Activated CD4-positive, alpha-beta T cell treated with anti-CD3 and anti-CD28 coated beads for 36 hours (primary cell): ENCODE measurements around the gene POU3F1. TPM values are rescaled to one million over a fixed set of nuclear protein-coding genes. Genes with fewer than 3 reads are reported as not detected.

ENCODE experiments used
- ATAC-seq: fragments of 200-7000 bp; cut with Tn5 transposase; one replicate; pipeline ENCODE4 v1.10.0; 2021; ENCODE audit warnings: mild to moderate bottlenecking, moderate library complexity
- CTCF ChIA-PET: fragments of 350-600 bp; sonication (Branson Sonifier 250); formaldehyde crosslinking; loops from one replicate; lab custom pipeline; 2021; ENCODE audit warnings: antibody characterized with exemption; lab: Charles Lee
- POLR2A ChIA-PET: fragments of 350-600 bp; sonication (Branson Sonifier 250); formaldehyde crosslinking; loops from one replicate; lab custom pipeline; 2021; ENCODE audit warnings: antibody characterized with exemption, inconsistent platforms; lab: Charles Lee
- DNase-seq: peaks from one replicate; pipeline ENCODE4 v3.0.0-alpha.2; 2020
- H3K27ac Mint-ChIP-seq: one replicate; pipeline ENCODE4 v1.8.0; 2021; ENCODE audit warnings: mixed read lengths
- H3K27me3 Mint-ChIP-seq: one replicate; pipeline ENCODE4 v1.8.0; 2021; ENCODE audit warnings: mixed read lengths
- H3K36me3 Mint-ChIP-seq: one replicate; pipeline ENCODE4 v1.8.0; 2021; ENCODE audit warnings: low read depth, mixed read lengths
- H3K4me1 Mint-ChIP-seq: one replicate; pipeline ENCODE4 v1.8.0; 2021; ENCODE audit warnings: mixed read lengths
- H3K4me3 Mint-ChIP-seq: one replicate; pipeline ENCODE4 v1.8.0; 2021; ENCODE audit warnings: mild to moderate bottlenecking, moderate library complexity, mixed read lengths
- H3K9me3 Mint-ChIP-seq: one replicate; pipeline ENCODE4 v1.8.0; 2021; ENCODE audit warnings: low read depth, mixed read lengths
- intact Hi-C, 2 experiments: fragments of 100-400 bp; cut with DNase I in 1 of 2; cut with micrococcal nuclease in 1 of 2; formaldehyde crosslinking; loops; one replicate each; pipeline versions ENCODE4 v1.14.2 to v1.15.1; 2022 to 2024; cut with DNase I, micrococcal nuclease
- total RNA-seq, 2 experiments: library from RNA; stranded (reverse); gene quantifications; one replicate each; pipeline ENCODE4 v1.2.3, GENCODE V29; 2021

POU3F1 gene
- total RNA-seq, 2 experiments from 2014 or later, result 0.11 to 0.26 TPM

- DNase-seq (no peak), ATAC-seq (no peak)
- Mint-ChIP-seq H3K27ac (no peak overlapping the region), H3K9me3 (no peaks in the 10 kb centered on the region), H3K4me3 (no peak overlapping the region), H3K36me3 (no peaks in the 10 kb centered on the region), H3K27me3 (peaks cover 17% of the 10 kb centered on the region), H3K4me1 (no peaks in the 10 kb centered on the region)
- CTCF ChIA-PET, result interaction anchor here (0.7 to 0.8 kb wide), 2 partner anchors 14 to 262 kb away, joined by 3 read pairs; no protein-coding TSS in a partner anchor
- intact Hi-C loops, result no loop called here
- POLR2A ChIA-PET, result no interaction called here
These were observed 39.2 kb upstream of the POU3F1 start for GRCh38 chr1:38085666-38086330.

DNA sequence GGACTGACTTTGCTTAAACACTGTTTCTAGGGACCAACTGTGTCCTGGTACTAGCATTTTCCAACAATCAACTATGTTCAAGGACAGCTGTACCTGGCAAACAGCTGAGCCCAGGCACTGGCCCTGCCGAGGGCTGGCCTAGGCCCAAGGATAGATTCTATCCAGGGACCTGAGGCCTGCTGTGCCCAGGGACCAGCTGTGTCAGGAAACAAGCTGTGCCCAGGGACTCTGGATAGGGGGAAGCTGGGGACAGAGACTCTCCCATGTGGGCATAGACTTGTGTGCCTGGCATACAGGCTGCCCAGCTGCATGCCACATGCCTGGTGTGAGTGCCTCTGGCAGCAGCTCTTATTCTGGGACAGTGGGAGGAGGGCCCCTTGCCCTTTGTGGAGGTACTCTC is 38.1 kb upstream of the POU3F1 start:
- Mint-ChIP-seq H3K4me1 (no peaks in the 10 kb centered on the region), H3K27me3 (peaks cover 6% of the 10 kb centered on the region), H3K36me3 (no peaks in the 10 kb centered on the region), H3K4me3 (no peak overlapping the region), H3K27ac (no peak overlapping the region), H3K9me3 (no peaks in the 10 kb centered on the region)
- CTCF ChIA-PET, result interaction anchor here (0.8 kb wide), 1 partner anchor 13 kb away, joined by 3 read pairs; no protein-coding TSS in a partner anchor
- DNase-seq, result no peak
- POLR2A ChIA-PET, result no interaction called here
- ATAC-seq, result no peak
- intact Hi-C loops, result no loop called here

- H3K4me1 Mint-ChIP-seq, result no peaks in the 10 kb centered on the region
- H3K27me3 Mint-ChIP-seq, result peaks cover 4% of the 10 kb centered on the region
- ATAC-seq (no peak), DNase-seq (no peak)
- no peak overlapping the region for H3K27ac Mint-ChIP-seq
- H3K9me3 Mint-ChIP-seq, result no peaks in the 10 kb centered on the region
- ChIA-PET POLR2A (no interaction called here), CTCF (no interaction called here)
- no peaks in the 10 kb centered on the region for H3K36me3 Mint-ChIP-seq
- no peak overlapping the region for H3K4me3 Mint-ChIP-seq
- intact Hi-C loops, result no loop called here
These were observed 37.5 kb upstream of the POU3F1 start for GRCh38 chr1:38084113-38084512.

DNA sequence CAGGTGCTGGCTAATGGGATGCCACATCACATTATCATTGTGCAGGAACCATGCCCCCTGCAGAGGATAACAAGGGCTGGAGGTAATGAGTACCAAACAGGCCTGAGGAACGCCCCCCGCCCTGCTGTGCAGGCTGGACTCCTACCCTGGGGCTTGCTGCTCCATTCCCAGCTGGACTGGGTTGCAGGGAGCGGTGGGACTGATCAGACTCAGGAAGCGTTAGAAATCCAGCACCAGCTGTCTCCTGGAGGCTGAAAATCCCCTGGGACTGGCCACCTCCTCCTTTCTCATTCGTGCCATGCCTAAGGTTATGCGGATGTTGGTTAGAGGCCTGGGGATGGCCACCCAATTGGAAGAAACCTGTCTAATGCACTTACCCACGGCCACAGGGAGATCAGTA is 36.9 kb upstream of the POU3F1 start:
- H3K27me3 Mint-ChIP-seq, result peaks cover 4% of the 10 kb centered on the region
- ChIA-PET POLR2A (no interaction called here), CTCF (no interaction called here)

DNA sequence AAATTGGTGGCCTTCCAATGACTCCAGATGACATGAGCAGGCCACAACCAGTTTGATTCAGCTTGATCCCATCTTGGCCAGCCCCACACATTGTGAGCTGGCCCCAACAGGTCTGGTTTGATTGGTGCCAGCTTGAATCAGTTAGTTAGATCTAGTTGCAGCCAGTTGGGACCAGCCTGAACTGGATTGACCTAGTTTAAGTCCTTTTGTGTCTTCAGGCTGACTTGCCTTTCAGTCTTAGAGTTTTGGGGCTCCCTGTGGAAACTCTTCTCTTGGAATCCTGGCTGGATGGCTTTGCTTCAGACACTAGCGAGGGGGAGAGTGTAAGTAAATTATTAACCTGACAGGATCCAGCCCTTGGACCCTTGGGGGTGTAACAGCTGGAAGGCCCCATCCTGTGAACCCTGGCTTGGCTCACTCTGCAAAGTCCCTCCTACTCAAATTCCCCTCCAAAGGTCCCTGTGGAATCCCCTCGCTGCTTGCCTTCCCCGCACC is 36.2 kb upstream of the POU3F1 start:
- no peak overlapping the region for H3K4me3 Mint-ChIP-seq
- no peaks in the 10 kb centered on the region for H3K36me3 Mint-ChIP-seq
- intact Hi-C loops, result no loop called here
- peaks cover under 1% of the 10 kb centered on the region for H3K27me3 Mint-ChIP-seq
- ChIA-PET CTCF (interaction anchor here (0.6 to 2.0 kb wide), 2 partner anchors 11 to 952 kb away, joined by 3 to 7 read pairs; no protein-coding TSS in a partner anchor), POLR2A (no interaction called here)
- H3K4me1 Mint-ChIP-seq, result no peaks in the 10 kb centered on the region
- no peak for ATAC-seq
- DNase-seq, result no peak
- no peak overlapping the region for H3K27ac Mint-ChIP-seq
- H3K9me3 Mint-ChIP-seq, result no peaks in the 10 kb centered on the region

More for the DNA sequence above, 36.9 kb upstream of the POU3F1 start:
- no peak overlapping the region for H3K4me3 Mint-ChIP-seq
- no peaks in the 10 kb centered on the region for H3K36me3 Mint-ChIP-seq
- H3K27ac Mint-ChIP-seq, result no peak overlapping the region
- intact Hi-C loops, result no loop called here
- H3K9me3 Mint-ChIP-seq, result no peaks in the 10 kb centered on the region
- ATAC-seq, result no peak
- H3K4me1 Mint-ChIP-seq, result no peaks in the 10 kb centered on the region
- DNase-seq, result no peak

GRCh38 chr1:38079019-38079418 is 32.4 kb upstream of the POU3F1 start:
- no peaks in the 10 kb centered on the region for H3K4me1 Mint-ChIP-seq
- ChIA-PET CTCF (interaction anchor here (0.8 kb wide), 1 partner anchor 450 kb away, joined by 3 read pairs; no protein-coding TSS in a partner anchor), POLR2A (no interaction called here)
- DNase-seq, result no peak
- intact Hi-C loops, result no loop called here
- H3K27ac Mint-ChIP-seq, result no peak overlapping the region
- no peaks in the 10 kb centered on the region for H3K27me3 Mint-ChIP-seq
- ATAC-seq, result no peak
- no peak overlapping the region for H3K4me3 Mint-ChIP-seq
- no peaks in the 10 kb centered on the region for H3K36me3 Mint-ChIP-seq
- H3K9me3 Mint-ChIP-seq, result no peaks in the 10 kb centered on the region

- DNase-seq (no peak), ATAC-seq (no peak)
- intact Hi-C loops, result no loop called here
- H3K4me1 Mint-ChIP-seq, result no peaks in the 10 kb centered on the region
- peaks cover 7% of the 10 kb centered on the region for H3K27me3 Mint-ChIP-seq
- POLR2A ChIA-PET, result no interaction called here
- H3K27ac Mint-ChIP-seq, result no peak overlapping the region
- CTCF ChIA-PET, result no interaction called here
- no peaks in the 10 kb centered on the region for H3K9me3 Mint-ChIP-seq
- H3K36me3 Mint-ChIP-seq, result no peaks in the 10 kb centered on the region
- H3K4me3 Mint-ChIP-seq, result no peak overlapping the region
These were observed 31.0 kb upstream of the POU3F1 start for GRCh38 chr1:38077523-38078147.

- DNase-seq, result no peak
- ATAC-seq, result no peak
These were observed 29.9 kb upstream of the POU3F1 start for GRCh38 chr1:38076455-38076854.

DNA sequence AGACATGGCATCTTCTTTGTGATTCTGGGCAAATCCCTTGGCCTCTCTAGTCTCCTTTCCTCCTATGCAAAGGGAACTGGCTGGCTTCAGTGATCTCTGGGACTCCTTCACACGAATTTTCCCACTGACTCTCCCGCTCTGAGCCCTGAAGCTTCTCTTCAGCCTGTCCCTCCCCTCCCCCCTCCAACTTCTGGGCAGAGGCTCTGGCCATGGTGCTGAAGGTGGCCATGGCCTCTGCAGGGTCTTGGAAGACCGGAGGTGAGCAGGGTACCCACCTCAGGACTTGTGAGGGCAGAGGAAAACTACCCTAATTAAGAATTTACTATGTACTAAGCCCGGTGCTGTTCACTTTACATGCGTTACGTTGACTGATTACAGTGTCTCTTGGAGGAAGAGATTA is 29.4 kb upstream of the POU3F1 start:
- Mint-ChIP-seq H3K27me3 (peaks cover 10% of the 10 kb centered on the region), H3K9me3 (no peaks in the 10 kb centered on the region), H3K27ac (no peak overlapping the region), H3K4me1 (no peaks in the 10 kb centered on the region), H3K36me3 (no peaks in the 10 kb centered on the region), H3K4me3 (no peak overlapping the region)
- ChIA-PET POLR2A (no interaction called here), CTCF (no interaction called here)
- intact Hi-C loops, result no loop called here
- DNase-seq (peak; percentile 16), ATAC-seq (no peak)

More at GRCh38 chr1:38076455-38076854, 29.9 kb upstream of the POU3F1 start:
- H3K36me3 Mint-ChIP-seq, result no peaks in the 10 kb centered on the region
- ChIA-PET CTCF (no interaction called here), POLR2A (no interaction called here)
- intact Hi-C loops, result no loop called here
- no peak overlapping the region for H3K4me3 Mint-ChIP-seq
- H3K27me3 Mint-ChIP-seq, result peaks cover 9% of the 10 kb centered on the region
- H3K27ac Mint-ChIP-seq, result no peak overlapping the region
- H3K9me3 Mint-ChIP-seq, result no peaks in the 10 kb centered on the region
- H3K4me1 Mint-ChIP-seq, result no peaks in the 10 kb centered on the region

DNA sequence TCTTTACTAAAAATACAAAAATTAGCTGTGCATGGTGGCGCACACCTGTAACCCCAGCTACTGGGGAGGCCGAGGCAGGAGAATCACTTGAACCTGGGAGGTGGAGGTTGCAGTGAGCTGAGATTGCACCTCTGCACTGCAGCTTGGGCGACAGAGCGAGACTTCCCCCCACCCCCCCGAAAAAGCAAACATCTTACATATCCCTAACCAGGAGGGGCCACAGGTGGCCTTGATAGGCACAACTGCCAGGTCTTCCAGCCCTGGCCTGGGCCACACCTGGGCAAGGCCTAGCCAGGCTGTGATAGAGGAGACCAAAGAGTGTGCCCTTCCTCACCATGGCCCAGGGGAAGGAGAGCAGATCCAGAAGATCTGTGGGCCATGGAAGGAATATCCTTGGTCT is 28.6 kb upstream of the POU3F1 start:
- Mint-ChIP-seq H3K27ac (no peak overlapping the region), H3K36me3 (no peaks in the 10 kb centered on the region), H3K4me1 (no peaks in the 10 kb centered on the region), H3K27me3 (peaks cover 17% of the 10 kb centered on the region), H3K9me3 (no peaks in the 10 kb centered on the region), H3K4me3 (no peak overlapping the region)
- no peak for DNase-seq
- intact Hi-C loops, result no loop called here
- ChIA-PET POLR2A (no interaction called here), CTCF (no interaction called here)
- ATAC-seq, result no peak

DNA sequence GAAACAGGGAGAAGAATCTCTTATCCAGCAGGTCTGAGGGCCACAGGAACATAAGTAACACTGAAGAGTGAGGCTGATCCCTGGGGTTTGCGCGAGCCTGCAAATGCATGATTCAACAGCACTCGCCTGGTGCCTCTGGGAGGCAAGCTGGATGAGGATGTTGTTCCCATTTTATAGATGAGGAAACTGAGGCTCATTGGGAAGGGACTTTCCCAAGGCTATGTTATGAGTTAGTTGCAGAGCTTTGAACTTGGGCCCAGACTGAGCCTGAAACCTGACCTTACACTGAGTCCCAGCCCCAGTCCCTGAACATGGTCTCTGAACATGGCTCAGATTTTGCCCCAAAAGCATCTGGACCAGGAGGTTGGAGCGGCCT is 27.7 kb upstream of the POU3F1 start:
- CTCF ChIA-PET, result no interaction called here

More for the DNA sequence above, 27.7 kb upstream of the POU3F1 start:
- Mint-ChIP-seq H3K36me3 (no peaks in the 10 kb centered on the region), H3K4me3 (no peak overlapping the region), H3K4me1 (no peaks in the 10 kb centered on the region), H3K9me3 (no peaks in the 10 kb centered on the region), H3K27ac (no peak overlapping the region), H3K27me3 (peaks cover 21% of the 10 kb centered on the region)
- DNase-seq (no peak), ATAC-seq (no peak)
- intact Hi-C loops, result loop anchor here in 1 of 2 experiments (5.0 kb wide), 1 partner anchor 47 kb away; no protein-coding TSS in a partner anchor
- POLR2A ChIA-PET, result no interaction called here
